Stimulated activated naive CD4-positive, alpha-beta T cell (primary cell): ENCODE results near the gene PRKD2.
A peak's percentile ranks its signal among the peaks of the same experiment; 100 is the strongest.
"Not testable (repeated sequence)": the region's sequence is repeated elsewhere in the genome, so short reads cannot be mapped to it uniquely, and the experiment has no call there.

Experiments used
- DNase-seq, 6 experiments: peaks; one replicate each; lab custom pipeline; 2025; lab: John Stamatoyannopoulos, UW

The PRKD2 gene

GRCh38 chr19:46717034-46717715, at the start of gene PRKD2:
Gene PRKD2 (minus strand): TSS chr19:46717114. CDS start chr19:46716370, 744 bp downstream.
- DNase-seq, result peak; percentile 60 to 83 (median 80)

- no peak for DNase-seq
These were observed 47.9 kb upstream of the PRKD2 start for GRCh38 chr19:46764817-46765291.

GRCh38 chr19:46762245-46762890, 45.5 kb upstream of the PRKD2 start:
- DNase-seq, result no peak

GRCh38 chr19:46761418-46761831, 44.5 kb upstream of the PRKD2 start:
- DNase-seq, result no peak

- DNase-seq, result not testable (repeated sequence)
These were observed 44.0 kb upstream of the PRKD2 start for GRCh38 chr19:46760897-46761296.

- no peak for DNase-seq
These were observed 43.4 kb upstream of the PRKD2 start for GRCh38 chr19:46760363-46760762.

GRCh38 chr19:46759817-46760333, 43.0 kb upstream of the PRKD2 start:
- DNase-seq, result no peak

GRCh38 chr19:46759206-46759605, 42.3 kb upstream of the PRKD2 start:
- no peak for DNase-seq

- DNase-seq, result no peak
These were observed 39.6 kb upstream of the PRKD2 start for GRCh38 chr19:46756544-46756888.

- no peak for DNase-seq
These were observed 39.1 kb upstream of the PRKD2 start for GRCh38 chr19:46755853-46756543.

GRCh38 chr19:46755077-46755852, 38.4 kb upstream of the PRKD2 start:
- DNase-seq, result no peak

GRCh38 chr19:46753420-46754155, 36.7 kb upstream of the PRKD2 start:
- peak; percentile 26 to 61 (median 54) for DNase-seq

- DNase-seq, result peak; percentile 6 to 70 (median 60)
These were observed 31.6 kb upstream of the PRKD2 start for GRCh38 chr19:46748325-46749109.

GRCh38 chr19:46746281-46747057, 29.6 kb upstream of the PRKD2 start, which contains the start of gene STRN4:
Gene STRN4 (minus strand): TSS chr19:46746450. CDS start chr19:46746430, 20 bp downstream.
- peak; percentile 35 to 63 (median 53) for DNase-seq

- DNase-seq, result peak in 5 of 6 experiments; percentile 12 to 48 (median 25)
These were observed 28.8 kb upstream of the PRKD2 start, which contains the start of gene FKRP for GRCh38 chr19:46745521-46746280. Gene FKRP (plus strand): TSS chr19:46746057. CDS start chr19:46755451, 9,394 bp downstream.

GRCh38 chr19:46745030-46745429, 28.1 kb upstream of the PRKD2 start:
- DNase-seq, result no peak

GRCh38 chr19:46744005-46744691, 27.2 kb upstream of the PRKD2 start:
- no peak for DNase-seq

- no peak for DNase-seq
These were observed 26.1 kb upstream of the PRKD2 start for GRCh38 chr19:46742926-46743480.
